Activated CD8-positive, alpha-beta memory T cell treated with anti-CD3 and anti-CD28 coated beads for 24 hours (primary cell): ENCODE data around the gene ZNF343.

ENCODE experiments used
- DNase-seq: peaks from one replicate; pipeline ENCODE4 v3.0.0-alpha.2; 2020

Gene ZNF343

DNA sequence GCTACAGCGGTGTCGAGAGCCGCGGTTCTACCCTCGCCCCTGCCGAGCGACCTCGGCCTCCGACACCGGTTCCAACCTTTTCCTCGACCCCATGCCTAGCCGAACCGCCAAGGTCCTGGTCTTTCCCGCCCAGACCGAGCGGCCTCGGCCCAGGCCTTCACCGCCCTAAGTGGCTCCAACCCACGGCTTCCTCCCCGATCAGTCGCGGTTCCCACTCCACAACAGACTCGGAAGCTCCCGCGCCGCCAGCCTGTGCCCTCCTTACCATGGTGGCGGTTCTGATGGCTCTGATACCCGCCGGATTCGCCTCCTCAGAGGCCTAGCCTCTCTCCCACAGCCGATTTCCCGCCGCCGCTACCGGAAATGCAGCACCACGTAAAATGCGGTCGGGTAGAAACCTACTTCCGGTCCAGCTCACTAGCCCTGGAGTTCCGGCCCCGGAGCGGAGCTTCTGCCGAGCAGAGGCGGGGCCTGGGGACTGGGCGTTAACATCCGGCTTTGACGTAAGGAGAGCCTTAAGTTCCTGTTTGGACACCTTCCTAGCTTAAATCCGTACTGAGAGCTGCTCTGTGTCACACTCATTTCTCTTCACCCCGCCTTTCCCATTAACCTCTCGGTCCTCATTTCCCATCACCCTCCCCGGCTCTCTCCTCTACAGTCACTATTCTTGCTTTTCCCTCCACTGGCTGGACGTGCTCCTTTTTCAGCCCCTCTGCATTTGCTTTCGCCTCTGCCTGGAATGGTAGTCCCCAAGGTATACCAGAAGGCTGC is 38.1 kb downstream of the ZNF343 start, which contains the start of gene SNRPB:
Gene SNRPB, minus strand, starts transcription at position 367 of the 771 bp plus-strand sequence. Its CDS starts 99 bp downstream, at position 268.
- DNase-seq, result peak; percentile 98

DNA sequence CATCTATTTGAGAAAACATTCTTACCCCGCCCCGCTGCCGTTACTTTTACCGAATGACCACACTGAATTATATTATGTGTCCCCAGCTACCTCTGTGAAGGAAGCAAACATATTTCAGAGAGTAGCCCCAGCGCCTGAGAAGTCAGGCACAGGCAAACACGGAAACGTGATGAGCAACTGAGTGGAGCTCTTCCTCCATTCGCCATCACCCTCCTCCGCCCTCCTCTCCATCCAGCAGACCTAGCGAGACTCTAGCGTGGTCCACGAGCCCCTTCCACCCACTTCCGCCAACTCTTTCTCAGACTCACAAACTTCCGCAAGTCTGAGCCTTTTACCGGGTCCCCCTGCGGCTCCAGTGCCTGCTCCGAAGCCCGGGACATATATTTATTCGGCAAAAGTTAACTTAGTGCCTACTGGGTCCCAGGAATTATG is 38.7 kb downstream of the ZNF343 start:
- DNase-seq, result peak; percentile 86

DNA sequence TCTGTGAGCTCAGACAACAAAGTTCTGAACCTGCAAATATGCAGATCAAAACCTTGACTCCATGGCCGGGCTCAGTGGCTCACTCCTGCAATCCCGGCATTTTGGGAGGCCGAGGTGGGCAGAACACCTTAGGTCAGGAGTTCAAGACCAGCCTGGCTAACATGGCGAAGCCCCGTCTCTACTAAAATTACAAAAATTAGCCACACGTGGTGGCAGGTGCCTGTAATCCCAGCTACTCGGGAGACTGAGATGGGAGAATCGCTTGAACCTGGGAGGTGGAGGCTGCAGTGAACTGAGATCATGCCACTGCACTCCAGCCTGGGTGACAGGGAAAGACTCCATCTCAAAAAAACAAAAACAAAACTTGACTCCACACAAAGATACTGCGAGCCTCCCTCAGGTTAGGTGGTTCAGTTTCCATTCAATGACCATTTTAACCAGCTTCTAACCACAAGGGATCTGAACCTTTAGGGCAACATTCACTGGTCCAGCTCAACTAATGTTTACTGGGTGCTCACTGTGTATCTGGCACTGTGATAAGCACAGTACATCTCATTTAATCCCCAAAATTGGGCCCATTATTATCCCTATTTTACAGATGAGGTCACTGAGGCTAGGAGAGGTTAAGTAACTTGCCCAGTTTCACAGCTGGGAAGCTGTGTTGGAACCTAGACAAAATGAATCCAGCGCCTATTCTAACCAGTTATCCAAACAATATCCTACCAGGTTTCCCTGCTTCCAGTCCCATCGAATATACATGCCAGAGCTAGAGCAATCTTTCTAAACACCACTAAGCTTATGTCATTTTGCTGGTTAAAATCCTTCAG is 39.9 kb downstream of the ZNF343 start:
- DNase-seq, result no peak

DNA sequence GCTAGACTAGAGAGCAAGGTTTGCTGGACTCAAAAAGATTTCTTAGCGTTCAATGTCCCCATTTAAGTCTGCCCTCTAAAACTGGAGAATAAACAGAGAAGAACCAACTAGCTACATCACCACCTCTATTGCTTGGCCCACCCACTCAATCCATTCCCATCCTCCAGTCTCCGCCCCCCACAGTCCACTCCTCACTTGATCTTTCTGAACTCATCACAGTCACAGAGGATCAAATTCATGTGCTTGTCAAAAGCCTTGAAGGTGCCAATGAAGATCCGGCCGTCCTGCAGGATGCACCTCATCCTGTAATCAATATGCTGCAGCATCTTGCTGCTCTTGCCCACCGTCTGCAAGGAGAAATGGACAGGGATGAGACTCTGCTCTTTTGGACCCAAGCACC is 41.3 kb downstream of the ZNF343 start:
- no peak for DNase-seq

DNA sequence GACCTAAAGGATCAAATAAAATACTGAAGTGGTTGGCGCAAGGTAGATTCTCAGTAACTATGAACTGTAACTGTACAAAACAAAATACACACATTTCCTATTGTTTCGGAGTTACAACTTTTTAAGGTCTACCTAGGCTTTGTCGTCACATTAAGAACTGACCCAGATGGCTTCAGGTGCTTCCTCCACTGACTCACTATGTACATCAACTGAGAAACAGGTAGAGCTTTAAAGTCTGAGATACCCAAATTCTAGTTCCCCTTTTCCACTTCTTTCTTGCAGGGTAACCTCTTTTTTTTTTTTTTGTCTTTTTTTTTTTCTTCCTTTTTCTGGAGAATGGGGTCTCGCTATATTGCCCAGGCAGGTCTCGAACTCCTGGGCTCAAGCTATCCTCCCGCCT is 43.6 kb downstream of the ZNF343 start:
- no peak for DNase-seq

DNA sequence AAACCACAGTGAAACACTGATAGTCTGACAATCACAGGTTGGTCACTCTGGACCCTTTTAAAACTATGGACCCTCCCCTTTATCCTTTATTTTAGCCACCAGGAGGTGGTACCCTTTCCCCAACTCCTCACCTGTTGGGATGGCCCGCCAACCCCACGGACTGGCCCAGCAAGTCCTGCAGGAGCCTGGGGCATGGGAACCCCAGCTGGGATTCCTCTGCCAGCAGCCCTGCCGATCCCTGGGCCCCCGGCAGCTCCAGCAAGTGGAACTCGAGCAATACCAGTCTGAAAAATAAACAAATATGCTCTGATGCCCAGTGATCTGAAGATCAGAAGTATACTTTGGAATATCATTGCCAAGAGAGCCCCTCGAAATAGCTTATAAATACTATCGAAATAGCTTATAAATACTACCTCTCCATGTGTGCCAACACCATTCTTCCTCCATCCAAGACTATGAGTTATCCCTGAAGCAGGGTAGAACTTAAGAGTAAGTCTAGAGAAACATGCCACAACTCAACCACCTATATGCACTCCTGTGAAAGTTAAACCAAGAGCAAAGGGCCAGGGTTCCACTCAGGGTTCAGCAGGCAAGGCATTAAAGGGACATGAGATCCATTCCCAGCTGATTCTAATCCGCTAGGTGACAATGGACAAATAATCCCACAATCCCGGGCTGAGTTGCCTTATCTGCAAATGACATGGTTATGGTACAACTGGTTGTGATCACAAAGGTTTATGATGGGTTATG is 44.9 kb downstream of the ZNF343 start:
- DNase-seq, result no peak

DNA sequence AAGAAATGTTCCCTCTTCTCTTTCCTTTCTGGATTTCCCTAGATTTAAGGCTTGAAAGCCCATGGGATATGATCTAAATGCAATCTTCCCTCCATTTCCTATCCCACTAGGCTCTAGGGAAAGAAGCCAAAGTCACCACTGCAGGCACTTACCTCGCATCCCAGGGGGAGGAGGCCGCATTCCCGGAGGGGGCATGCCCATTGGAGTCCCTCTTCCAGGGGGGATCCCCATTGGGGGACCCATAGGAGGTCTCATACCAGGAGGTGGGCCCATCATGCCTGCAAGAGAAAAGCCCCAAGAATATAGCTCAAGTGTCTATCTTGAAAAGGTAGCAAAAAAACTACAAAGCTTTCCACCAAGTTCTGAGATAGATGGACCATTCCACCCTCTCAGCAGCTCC is 46.2 kb downstream of the ZNF343 start:
- no peak for DNase-seq

DNA sequence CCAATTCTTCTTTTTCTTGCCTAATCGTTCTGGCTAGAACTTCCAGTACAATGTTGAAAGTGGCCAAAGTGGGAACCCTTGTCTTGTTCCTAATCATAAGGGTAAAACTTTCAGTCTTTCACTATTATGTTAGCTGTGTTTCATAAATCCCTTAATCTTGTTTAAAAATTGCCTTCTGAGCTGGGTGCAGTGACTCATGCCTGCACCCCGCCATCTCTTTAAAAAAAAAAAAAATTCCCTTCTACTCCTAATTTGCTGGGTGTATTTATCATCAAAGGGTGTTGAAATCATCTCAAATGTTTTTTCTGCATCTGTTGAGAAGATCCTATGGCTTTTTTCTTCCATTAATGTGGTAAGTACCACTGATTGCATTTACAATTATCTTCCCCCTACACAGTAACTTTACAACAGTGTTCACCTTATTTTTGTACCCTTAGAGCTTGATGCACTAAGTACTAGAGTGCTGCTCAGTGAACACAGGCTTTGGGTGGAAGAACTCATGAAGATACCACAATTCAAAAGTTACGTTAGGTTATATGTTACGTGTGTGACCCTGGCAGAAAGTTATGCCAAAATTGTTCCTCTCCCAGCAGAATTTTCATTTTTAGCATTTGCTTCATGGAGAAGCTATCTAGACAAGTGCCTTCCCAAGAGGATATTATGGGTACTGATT is 47.8 kb downstream of the ZNF343 start:
- DNase-seq, result no peak

DNA sequence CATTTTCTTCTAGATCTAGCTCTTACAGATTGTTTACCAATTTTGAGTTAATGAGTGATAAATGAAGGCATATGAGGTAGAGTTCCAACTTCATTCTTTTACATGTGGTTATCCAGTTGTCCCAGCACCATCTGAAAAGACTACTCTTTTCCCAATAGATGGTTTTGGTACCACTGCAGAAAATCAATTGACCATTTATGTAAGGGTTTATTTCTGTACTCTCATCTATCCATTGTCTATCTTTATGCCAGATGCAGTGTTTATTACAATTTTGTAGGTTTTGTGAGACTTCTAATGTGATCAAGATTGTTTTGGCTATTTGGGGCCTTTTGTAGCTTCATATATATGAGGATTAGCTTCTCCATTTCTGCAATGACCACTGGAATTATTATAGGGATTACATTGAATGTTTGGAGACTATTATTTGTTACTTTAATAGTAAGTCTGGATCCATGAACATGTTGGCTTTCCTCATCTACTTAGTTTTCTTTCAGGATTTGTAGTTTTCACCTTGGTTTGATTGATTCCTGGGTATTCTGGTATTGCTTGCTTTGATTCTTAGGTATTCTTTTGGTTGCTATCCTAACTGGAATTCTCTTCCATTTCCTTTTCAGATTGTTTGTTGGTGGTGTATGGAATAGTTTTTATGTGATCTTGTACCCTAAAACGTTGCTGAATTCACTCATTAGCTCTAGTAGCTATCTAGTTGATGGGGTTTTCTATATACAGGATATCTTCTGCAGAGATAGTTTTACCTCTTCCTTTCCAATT is 48.5 kb downstream of the ZNF343 start:
- DNase-seq, result no peak

DNA sequence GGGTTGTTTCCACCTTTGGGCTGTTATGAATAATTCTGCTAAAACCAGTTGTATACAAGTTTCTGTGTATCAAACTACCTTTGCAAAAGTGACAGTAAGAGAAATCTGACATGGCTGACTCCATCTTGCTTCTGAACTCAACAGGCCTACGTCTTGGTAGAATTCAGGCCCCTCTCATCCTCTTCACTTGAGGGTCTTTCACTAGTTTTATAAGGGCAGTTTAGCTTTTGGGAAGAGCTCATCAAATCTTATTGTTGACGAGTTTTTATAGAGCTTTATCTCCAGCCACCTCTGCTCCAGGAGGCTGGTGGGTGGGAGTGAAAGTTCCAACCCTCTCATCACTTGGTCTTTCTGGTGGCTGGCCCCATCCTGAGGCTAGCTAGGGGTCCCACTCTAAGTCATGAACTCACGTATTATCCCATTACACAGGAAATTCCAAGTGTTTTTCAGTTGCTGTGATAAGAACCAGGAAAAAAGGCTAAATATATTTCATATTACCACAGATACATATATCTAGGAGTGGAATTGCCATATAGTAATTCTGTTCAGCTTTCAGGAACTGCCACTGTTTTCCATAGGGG is 49.7 kb downstream of the ZNF343 start:
- no peak for DNase-seq

DNA sequence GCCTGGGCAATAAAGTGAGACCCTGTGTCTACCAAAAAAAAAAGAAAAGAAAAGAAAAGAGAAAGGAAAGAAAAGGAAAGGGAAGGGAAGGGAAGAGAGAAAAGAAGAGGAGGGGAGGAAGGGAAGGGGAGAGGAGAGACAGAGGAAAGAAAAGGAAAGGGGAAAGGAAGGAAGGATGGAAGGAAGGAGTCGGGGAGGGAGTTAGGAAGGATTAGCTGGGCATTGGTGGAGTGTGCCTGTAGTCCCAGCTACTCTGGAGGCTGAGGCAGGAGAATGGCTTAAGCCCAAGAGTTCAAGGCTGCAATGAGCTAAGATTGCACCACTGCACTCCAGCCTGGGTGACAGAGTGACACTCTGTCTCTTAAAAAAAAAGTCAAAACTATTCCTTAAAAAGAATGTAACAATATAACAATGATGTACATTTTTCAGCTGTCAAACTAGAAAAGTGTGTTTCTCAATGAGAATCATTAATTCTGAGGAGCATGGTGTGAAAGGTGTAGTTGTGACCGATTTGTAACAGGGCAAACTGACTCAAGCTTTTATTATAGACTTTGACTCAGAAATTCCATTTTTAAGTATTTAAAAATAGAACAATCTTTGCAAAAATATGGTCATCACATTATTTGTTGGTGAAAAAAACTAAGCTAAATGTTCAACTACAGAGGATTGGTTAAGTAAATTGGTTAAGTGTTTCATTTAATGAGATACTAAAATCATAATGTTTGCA is 52.8 kb downstream of the ZNF343 start:
- no peak for DNase-seq

DNA sequence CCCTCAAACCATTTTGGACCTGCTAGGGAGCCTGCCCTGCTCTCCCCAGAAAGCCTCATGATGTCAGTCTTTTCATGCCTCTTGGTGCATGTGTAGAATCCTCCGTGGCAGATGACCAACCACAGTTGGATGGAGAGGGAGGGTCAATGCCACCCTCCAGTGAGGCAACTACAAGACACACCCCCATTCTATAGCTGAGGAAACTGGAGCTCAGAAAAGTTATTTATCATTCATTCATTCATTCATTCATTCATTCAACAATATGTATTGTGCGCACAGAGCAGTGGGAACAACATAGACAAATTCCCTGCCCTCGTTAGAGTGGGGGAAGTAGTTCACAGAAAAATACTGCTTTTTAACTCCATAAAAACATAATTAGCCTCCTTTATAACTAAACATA is 54.9 kb downstream of the ZNF343 start:
- no peak for DNase-seq

DNA sequence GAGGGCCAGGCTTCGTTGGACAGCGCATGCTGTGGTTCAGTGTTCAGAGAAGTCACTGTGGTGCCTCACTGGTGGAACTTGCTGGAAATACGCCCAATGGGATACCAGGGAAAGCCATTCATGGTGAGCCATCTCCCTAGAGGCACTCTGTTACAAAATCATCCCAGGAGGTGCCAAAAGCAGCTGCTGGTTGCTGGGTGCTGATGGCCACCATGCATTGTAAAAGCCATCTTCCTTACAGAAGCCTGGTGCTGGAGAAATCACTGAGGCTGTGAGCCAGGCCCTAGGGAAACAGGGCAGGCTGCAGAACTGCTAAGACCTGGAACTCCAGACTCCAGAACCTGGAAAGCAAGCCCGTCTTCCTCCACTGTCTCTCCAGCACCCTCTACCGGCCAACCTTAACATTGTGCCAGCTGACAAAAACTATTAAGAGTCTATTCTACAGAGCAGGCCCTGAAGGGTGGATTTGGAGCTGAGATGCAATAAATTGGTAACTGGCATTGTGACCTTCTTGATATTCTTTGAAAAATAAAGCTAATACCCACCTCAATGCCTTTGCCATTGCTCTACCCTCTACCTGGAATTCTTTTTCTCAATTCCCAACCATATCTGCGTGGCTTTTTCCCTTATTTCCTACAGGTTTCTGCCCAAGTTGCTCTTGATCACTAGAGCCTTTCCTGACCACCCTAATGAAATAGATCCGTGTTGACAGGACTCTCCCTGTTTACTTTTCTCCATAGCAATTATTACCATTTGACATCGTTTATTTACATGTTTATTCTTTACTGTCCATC is 56.6 kb downstream of the ZNF343 start:
- peak; percentile 83 for DNase-seq

DNA sequence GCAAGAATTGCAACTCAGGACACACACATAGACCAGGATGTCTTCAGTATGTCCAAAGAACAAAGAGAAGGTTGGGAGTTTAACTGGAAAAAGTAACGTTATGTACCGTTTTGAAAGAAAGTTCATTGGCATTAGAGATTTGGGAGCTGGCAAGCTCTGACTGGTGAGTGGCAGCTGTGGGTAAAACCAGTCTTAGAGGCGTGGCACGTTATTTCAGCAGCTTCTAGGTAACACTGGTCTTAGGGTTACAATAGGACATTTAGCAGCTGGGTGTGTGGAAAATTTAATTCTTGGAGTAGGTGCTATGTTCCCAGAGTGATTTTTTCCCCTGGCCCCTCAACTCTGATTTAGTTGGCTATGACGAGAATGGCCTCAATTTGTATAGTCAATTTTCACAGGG is 57.3 kb downstream of the ZNF343 start:
- no peak for DNase-seq

DNA sequence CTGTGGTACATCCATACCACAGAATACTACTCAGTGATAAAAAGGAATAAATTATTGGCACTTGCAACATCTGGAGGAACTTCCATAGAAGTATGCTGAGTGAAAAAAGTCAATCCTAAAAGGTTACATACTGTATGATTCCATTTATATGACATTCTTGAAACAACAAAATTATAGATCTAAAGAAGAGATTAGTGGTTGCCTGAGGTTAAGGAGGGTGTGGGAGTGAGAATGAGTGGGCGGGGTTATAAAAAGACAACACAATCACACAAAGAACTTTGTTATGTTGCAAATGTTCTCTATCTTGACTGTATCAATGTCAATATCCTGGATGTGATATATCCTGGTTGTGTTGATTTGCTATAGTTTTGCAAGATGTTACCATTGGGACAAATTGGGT is 59.3 kb downstream of the ZNF343 start:
- DNase-seq, result no peak

DNA sequence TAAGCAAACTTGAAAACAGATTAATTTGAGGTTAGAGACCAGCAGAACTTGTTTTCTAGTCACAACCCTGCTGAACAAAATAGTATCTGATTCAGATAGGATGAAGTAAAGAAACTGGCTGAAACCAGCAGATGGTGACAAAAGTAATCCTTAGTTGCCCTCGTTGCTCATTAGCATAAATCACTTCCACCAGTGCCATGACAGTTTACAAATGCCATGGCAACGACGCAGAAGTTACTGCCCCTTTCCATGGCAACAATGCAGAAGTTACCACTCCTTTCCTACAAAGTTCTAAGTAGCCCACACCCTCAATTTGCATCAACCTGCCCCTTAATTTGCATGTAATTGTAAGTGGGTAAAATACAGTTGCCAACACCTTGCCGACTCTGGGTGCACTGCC is 61.9 kb downstream of the ZNF343 start:
- no peak for DNase-seq
